Stimulated activated CD4-positive, alpha-beta T cell treated with anti-CD3 and anti-CD28 coated beads, Interleukin-2, amount 100 ng/mL, for 24 hours (primary cell): ENCODE data around the gene PDE6B.
"Not testable (repeated sequence)": the region's sequence is repeated elsewhere in the genome, so short reads cannot be mapped to it uniquely, and the experiment has no call there.

Experiments used
- DNase-seq, 2 donors: peaks; one replicate each; pipeline ENCODE4 v3.0.0-alpha.2; 2020

PDE6B gene

GRCh38 chr4:687048-687970 is 61.9 kb downstream of the PDE6B start:
- DNase-seq = no peak

- DNase-seq = no peak
These were observed 62.8 kb downstream of the PDE6B start for GRCh38 chr4:687971-688853.

- peak in 1 of 2 donors; percentile 20 for DNase-seq
These were observed 63.7 kb downstream of the PDE6B start, which contains the start of gene SLC49A3 for GRCh38 chr4:688854-689681. Gene SLC49A3, minus strand, starts transcription at chr4:689151. Its CDS starts 24 bp downstream, at chr4:689127.

- no peak for DNase-seq
These were observed 64.3 kb downstream of the PDE6B start for GRCh38 chr4:689723-690122.

GRCh38 chr4:692771-693554 is 67.6 kb downstream of the PDE6B start:
- no peak for DNase-seq

- not testable (repeated sequence) for DNase-seq
These were observed 69.1 kb downstream of the PDE6B start for GRCh38 chr4:694341-694940.

GRCh38 chr4:699816-700580 is 74.6 kb downstream of the PDE6B start:
- DNase-seq = no peak

GRCh38 chr4:700587-701264 is 75.4 kb downstream of the PDE6B start:
- no peak for DNase-seq

- DNase-seq = no peak
These were observed 77.3 kb downstream of the PDE6B start for GRCh38 chr4:702618-703048.

- no peak for DNase-seq
These were observed 78.2 kb downstream of the PDE6B start for GRCh38 chr4:703336-704197.

- DNase-seq = no peak
These were observed 79.0 kb downstream of the PDE6B start for GRCh38 chr4:704198-704891.

GRCh38 chr4:704971-705277 is 79.6 kb downstream of the PDE6B start:
- DNase-seq = no peak

GRCh38 chr4:705278-706082 is 80.1 kb downstream of the PDE6B start, which contains the start of gene PCGF3:
Gene PCGF3, plus strand, starts transcription at chr4:705832. Its CDS starts 27,849 bp downstream, at chr4:733681.
- DNase-seq = peak; percentile 98 to 99

GRCh38 chr4:706083-706633 is 80.8 kb downstream of the PDE6B start:
- not testable (repeated sequence) for DNase-seq

- no peak for DNase-seq
These were observed 81.6 kb downstream of the PDE6B start for GRCh38 chr4:706834-707598.

GRCh38 chr4:707929-708630 is 82.7 kb downstream of the PDE6B start:
- DNase-seq = no peak
